Vagina (tissue), 2 donors: ENCODE data around the gene CALML5. TPM values are rescaled to one million over a fixed set of nuclear protein-coding genes. Genes with fewer than 3 reads are reported as not detected.

Experiments used
- DNase-seq, 2 donors: peaks; one replicate each; pipeline ENCODE4 v3.0.0-alpha.2; 2017; ENCODE audit errors: extremely low spot score in 2 of 2
- H3K27ac ChIP-seq: fragments of 200-600 bp; sonication (generic); one replicate; pipeline ENCODE4 v1.5.1; 2019
- H3K27me3 ChIP-seq: fragments of 200-600 bp; sonication (generic); one replicate; pipeline ENCODE4 v1.5.1; 2019
- H3K36me3 ChIP-seq, 2 donors: fragments of 200-600 bp; sonication (generic); one replicate each; pipeline ENCODE4 v1.5.1; 2017 to 2019
- H3K4me1 ChIP-seq: fragments of 200-600 bp; sonication (generic); one replicate; pipeline ENCODE4 v1.5.1; 2019
- H3K4me3 ChIP-seq, 2 donors: fragments of 200-600 bp; sonication (generic); 1 replicate in 1 of 2; 2 replicates in 1 of 2; pipeline ENCODE4 v1.5.1; 2016 to 2019
- H3K9me3 ChIP-seq: fragments of 200-600 bp; sonication (generic); one replicate; pipeline ENCODE4 v1.5.1; 2019
- POLR2A ChIP-seq, 2 donors: fragments of 450-650 bp; IDR thresholded peaks; one replicate each; pipeline ENCODE4 v1.6.1; 2017; ENCODE audit warnings: antibody characterized with exemption in 2 of 2, mild to moderate bottlenecking in 2 of 2, moderate library complexity in 2 of 2
- POLR2AphosphoS5 ChIP-seq, 2 donors: sonication (generic); formaldehyde crosslinking; IDR thresholded peaks; one replicate each; pipeline ENCODE4 v1.9.0; 2017; ENCODE audit warnings: antibody characterized with exemption in 2 of 2, mild to moderate bottlenecking in 2 of 2, low read depth in 1 of 2; ENCODE audit not compliant: insufficient read depth in 1 of 2
- intact Hi-C: fragments of 100-400 bp; cut with DNase I; formaldehyde crosslinking; loops from one replicate; pipeline ENCODE4 v1.15.1; 2023
- total RNA-seq: library from RNA; depleted of rRNA; stranded (reverse); fragments of >200 nt; gene quantifications from one replicate; pipeline ENCODE4 v1.2.3, GENCODE V29; 2016
- TF ChIP-seq, protein P1 (sequence below), 3 experiments: fragments of 450-650 bp in 2 of 3; fragments of 200-600 bp in 1 of 3; sonication (generic) in 1 of 3; IDR thresholded peaks; one replicate each; pipeline ENCODE4 v1.5.1; 2017 to 2019; ENCODE audit warnings: antibody characterized with exemption in 3 of 3, mild to moderate bottlenecking in 2 of 3, moderate library complexity in 2 of 3

The CALML5 gene
- total RNA-seq, 1 donor from 2014 or later: 102 TPM

DNA sequence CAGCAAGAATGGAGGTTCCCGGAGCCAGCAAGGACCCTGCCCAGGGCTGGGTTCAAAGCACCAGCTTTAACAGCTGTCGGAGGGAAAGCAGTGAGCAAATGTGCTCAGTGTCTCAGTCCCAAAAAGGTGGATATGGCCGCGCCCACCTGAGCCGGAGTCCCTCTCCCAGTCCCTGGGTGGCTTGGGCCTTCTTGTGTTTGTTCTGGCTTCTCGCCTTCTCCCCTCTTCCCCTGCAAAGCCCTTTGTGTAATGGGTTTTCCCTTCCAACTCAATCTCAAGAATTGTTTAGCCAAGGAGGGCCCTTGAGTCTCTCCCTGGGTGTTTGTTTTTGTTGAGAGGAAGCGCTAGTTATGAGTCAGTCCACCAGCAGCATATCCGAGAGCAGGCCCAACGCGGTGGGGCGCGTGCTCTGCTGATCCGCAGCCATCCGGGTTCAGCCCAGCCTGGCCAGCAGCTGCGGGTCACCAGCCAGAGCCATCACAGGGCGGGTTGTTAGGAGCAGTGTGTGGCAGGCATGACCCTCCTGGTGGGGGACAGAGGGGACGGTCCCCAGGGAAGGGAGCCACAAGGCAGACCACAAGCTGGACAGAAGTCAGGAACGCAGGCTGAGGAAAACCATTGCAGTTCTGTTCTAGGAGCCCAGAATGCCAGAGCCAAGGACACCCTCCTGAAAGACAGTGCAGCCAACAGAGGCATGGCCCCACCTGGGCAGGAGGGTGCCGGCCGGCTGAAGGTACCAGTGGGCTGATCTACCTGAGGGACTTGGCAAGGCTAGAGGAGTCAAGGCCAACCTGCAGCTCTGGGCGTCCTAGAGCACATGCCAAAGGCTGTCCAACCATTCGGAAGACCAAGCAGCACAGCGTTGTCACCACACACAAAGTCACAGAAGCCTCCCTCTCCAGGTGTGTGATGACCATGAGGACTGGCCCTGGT is 46.7 kb upstream of the CALML5 start:
- H3K36me3 ChIP-seq: no peaks in the 10 kb centered on the region
- H3K4me1 ChIP-seq: peaks cover 47% of the 10 kb centered on the region
- intact Hi-C loops: no loop called here
- H3K27me3 ChIP-seq: no peaks in the 10 kb centered on the region
- peaks cover 4% of the 10 kb centered on the region for H3K9me3 ChIP-seq
- H3K4me3 ChIP-seq: no peak overlapping the region
- peak overlapping the region; percentile 86 for H3K27ac ChIP-seq
- DNase-seq: no peak
- TF ChIP-seq POLR2A (IDR thresholded peaks at IDR 0.05): no peak
- TF ChIP-seq POLR2AphosphoS5 (IDR thresholded peaks at IDR 0.05; ENCODE audit: insufficient read depth in 1 of 2, low read depth in 1 of 2): no peak
- TF ChIP-seq, protein P1, sequence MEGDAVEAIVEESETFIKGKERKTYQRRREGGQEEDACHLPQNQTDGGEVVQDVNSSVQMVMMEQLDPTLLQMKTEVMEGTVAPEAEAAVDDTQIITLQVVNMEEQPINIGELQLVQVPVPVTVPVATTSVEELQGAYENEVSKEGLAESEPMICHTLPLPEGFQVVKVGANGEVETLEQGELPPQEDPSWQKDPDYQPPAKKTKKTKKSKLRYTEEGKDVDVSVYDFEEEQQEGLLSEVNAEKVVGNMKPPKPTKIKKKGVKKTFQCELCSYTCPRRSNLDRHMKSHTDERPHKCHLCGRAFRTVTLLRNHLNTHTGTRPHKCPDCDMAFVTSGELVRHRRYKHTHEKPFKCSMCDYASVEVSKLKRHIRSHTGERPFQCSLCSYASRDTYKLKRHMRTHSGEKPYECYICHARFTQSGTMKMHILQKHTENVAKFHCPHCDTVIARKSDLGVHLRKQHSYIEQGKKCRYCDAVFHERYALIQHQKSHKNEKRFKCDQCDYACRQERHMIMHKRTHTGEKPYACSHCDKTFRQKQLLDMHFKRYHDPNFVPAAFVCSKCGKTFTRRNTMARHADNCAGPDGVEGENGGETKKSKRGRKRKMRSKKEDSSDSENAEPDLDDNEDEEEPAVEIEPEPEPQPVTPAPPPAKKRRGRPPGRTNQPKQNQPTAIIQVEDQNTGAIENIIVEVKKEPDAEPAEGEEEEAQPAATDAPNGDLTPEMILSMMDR (IDR thresholded peaks at IDR 0.05): no peak

DNA sequence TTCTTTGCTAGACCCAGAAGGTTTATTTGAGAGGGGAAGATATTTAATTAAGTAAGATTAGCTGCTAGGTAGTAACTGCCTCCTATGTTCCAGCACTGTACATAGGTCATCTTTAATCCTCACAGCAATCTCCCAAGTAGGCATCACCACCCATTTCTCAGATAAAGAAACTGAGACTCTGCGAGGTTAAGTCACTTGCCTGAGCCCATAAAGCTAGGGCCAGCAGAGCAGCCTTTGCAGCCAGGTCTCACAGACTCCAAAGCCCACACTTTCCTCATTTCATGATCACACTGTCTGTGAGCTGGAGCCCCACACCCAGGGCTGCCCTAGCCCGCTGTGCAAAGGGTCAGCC is 46.0 kb upstream of the CALML5 start:
- Histone ChIP-seq H3K4me3 (no peak overlapping the region), H3K27me3 (no peaks in the 10 kb centered on the region), H3K9me3 (peaks cover 4% of the 10 kb centered on the region), H3K36me3 (no peaks in the 10 kb centered on the region), H3K4me1 (peaks cover 47% of the 10 kb centered on the region), H3K27ac (peak overlapping the region; percentile 86)
- DNase-seq: no peak
- intact Hi-C loops: no loop called here
- TF ChIP-seq, protein P1 (IDR thresholded peaks at IDR 0.05): no peak
- TF ChIP-seq POLR2AphosphoS5 (IDR thresholded peaks at IDR 0.05; ENCODE audit: insufficient read depth in 1 of 2, low read depth in 1 of 2) (no peak), POLR2A (IDR thresholded peaks at IDR 0.05) (no peak)

DNA sequence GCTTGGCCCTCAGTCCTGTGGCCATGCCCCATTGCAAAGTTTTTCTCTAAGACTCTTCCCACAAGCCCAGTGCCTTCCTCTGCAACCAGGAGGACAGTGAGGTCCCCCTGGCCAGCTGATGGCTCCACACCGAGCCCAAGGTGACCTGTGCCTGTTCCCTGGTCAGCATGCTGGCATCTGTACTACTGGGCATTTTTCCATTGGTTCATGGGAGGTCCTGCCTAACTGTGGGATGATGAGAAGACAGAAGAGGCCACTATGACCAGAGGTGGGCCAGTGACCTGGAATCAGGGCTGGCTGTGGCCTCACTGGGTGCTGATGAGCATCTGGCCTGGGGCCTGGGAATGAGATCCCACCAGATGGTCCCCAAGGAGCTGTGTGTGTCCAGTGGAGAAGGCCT is 45.6 kb upstream of the CALML5 start:
- no peaks in the 10 kb centered on the region for H3K36me3 ChIP-seq
- TF ChIP-seq POLR2AphosphoS5 (IDR thresholded peaks at IDR 0.05; ENCODE audit: insufficient read depth in 1 of 2, low read depth in 1 of 2) (no peak), POLR2A (IDR thresholded peaks at IDR 0.05) (no peak)
- TF ChIP-seq, protein P1 (IDR thresholded peaks at IDR 0.05): no peak
- intact Hi-C loops: no loop called here
- peaks cover 47% of the 10 kb centered on the region for H3K4me1 ChIP-seq
- no peaks in the 10 kb centered on the region for H3K27me3 ChIP-seq
- no peak for DNase-seq
- H3K4me3 ChIP-seq: no peak overlapping the region
- H3K27ac ChIP-seq: peak overlapping the region; percentile 86
- H3K9me3 ChIP-seq: peaks cover 4% of the 10 kb centered on the region

DNA sequence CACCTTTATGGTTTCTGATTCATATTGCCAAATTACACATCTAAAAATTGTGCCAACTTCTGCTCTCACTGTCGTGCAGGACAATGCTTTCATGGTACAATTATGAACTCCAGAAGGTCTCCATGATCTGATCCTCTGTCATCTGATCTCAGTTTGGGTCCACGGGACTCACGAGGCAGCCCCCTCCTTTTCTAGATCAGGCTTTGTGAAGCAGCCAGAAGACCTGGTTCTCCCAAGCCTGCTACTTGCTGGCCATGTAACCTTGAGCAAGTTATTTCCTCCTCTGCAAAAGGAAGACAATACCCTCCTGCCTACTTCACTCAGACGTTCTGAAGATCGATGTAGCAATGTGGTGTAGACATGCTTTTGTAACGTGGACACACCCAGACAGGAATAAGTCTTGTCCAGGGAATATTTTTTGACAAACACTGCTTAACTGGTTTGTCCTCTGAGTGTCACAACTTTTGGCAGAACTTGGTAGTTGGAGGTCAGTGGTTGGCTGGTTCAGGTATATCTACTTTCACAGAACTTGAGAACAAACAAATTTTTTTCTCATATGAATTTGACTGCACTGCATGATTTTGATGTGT is 44.9 kb upstream of the CALML5 start:
- H3K9me3 ChIP-seq: peaks cover 4% of the 10 kb centered on the region
- H3K27me3 ChIP-seq: no peaks in the 10 kb centered on the region
- no peaks in the 10 kb centered on the region for H3K36me3 ChIP-seq
- no peak overlapping the region for H3K27ac ChIP-seq
- peaks cover 45% of the 10 kb centered on the region for H3K4me1 ChIP-seq
- no peak for DNase-seq
- TF ChIP-seq POLR2AphosphoS5 (IDR thresholded peaks at IDR 0.05; ENCODE audit: insufficient read depth in 1 of 2, low read depth in 1 of 2) (no peak), POLR2A (IDR thresholded peaks at IDR 0.05) (no peak)
- TF ChIP-seq, protein P1 (IDR thresholded peaks at IDR 0.05): no peak
- intact Hi-C loops: no loop called here
- no peak overlapping the region for H3K4me3 ChIP-seq

DNA sequence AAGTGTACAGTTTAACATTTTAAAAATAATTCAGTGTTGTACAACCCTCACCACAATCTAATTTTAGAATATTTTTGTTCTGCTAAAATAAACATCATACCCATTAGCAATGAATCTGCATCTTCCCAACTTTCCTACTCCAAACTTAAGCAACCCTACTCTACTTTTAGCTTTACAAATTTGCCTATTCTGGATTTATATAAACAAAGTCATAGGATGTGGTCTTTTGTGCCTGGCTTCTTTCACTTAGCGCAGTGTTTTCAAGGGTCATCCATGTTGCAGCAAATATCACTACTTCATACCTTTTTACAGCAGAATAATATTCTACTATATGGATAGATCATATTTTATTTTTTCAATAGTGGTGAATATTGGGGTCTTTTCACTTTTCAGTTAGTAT is 44.3 kb upstream of the CALML5 start:
- Histone ChIP-seq H3K27ac (no peak overlapping the region), H3K9me3 (peaks cover 4% of the 10 kb centered on the region), H3K4me3 (no peak overlapping the region), H3K4me1 (peaks cover 44% of the 10 kb centered on the region), H3K36me3 (no peaks in the 10 kb centered on the region), H3K27me3 (no peaks in the 10 kb centered on the region)
- no peak for DNase-seq
- TF ChIP-seq, protein P1 (IDR thresholded peaks at IDR 0.05): no peak
- peak in 1 of 2 donors; percentile 21 for TF ChIP-seq POLR2AphosphoS5 (IDR thresholded peaks at IDR 0.05; ENCODE audit: insufficient read depth in 1 of 2, low read depth in 1 of 2)
- TF ChIP-seq POLR2A (IDR thresholded peaks at IDR 0.05): no peak
- intact Hi-C loops: no loop called here
